ENCODE measurements around the gene ALPG. TPM values are rescaled to one million over a fixed set of nuclear protein-coding genes. Genes with fewer than 3 reads are reported as not detected.

Gene ALPG
- total RNA-seq, 1 experiment from 2014 or later, result 0.10 TPM

GRCh38 chr2:232376713-232377112 lies 29.9 kb upstream of the ALPG start:
- H3K36me3 ChIP-seq (ENCODE audit: control insufficient read depth in 1 of 2, insufficient read depth in 2 of 2, low read length in 2 of 2), result no peaks in the 10 kb centered on the region
- ChIA-PET RAD21 (ENCODE audit: low non-redundant PET in 1 of 2, low total read pairs in 2 of 2, uncharacterized antibody in 2 of 2, unreplicated experiment in 2 of 2) (no interaction called here), POLR2A (no interaction called here), CTCF (no interaction called here)
- TF ChIP-seq FOSL1 (IDR thresholded peaks at IDR 0.05; ENCODE audit: low read depth) (no peak), REST (IDR thresholded peaks at IDR 0.05; ENCODE audit: low read depth) (no peak), RAD21 (IDR thresholded peaks at IDR 0.05; ENCODE audit: low read depth) (no peak), SP1 (IDR thresholded peaks at IDR 0.05; ENCODE audit: low read depth) (no peak), CEBPB (IDR thresholded peaks at IDR 0.05; ENCODE audit: low read depth) (no peak), EZH2phosphoT487 (IDR thresholded peaks at IDR 0.05; ENCODE audit: borderline replicate concordance) (no peak), ZBTB33 (IDR thresholded peaks at IDR 0.05; ENCODE audit: extremely low read depth, insufficient replicate concordance, low read length) (no peak), SIN3A (IDR thresholded peaks at IDR 0.05; ENCODE audit: low read depth) (no peak), CBX3 (IDR thresholded peaks at IDR 0.05; ENCODE audit: low read depth) (no peak), POLR2AphosphoS5 (IDR thresholded peaks at IDR 0.05; ENCODE audit: low read depth, low read length) (no peak), JUND (IDR thresholded peaks at IDR 0.05) (no peak), POLR2A (IDR thresholded peaks at IDR 0.05; ENCODE audit: borderline replicate concordance, extremely low read depth, insufficient read depth, insufficient read length) (no peak)
- no peak overlapping the region for H3K27ac ChIP-seq (ENCODE audit: low read depth, low read length)
- no peaks in the 10 kb centered on the region for H3K79me2 ChIP-seq (ENCODE audit: insufficient read depth, low read length)
- H3K27me3 ChIP-seq (ENCODE audit: insufficient read depth, low read length), result no peaks in the 10 kb centered on the region
- H3K4me3 ChIP-seq (replicated peaks in 1 of 2; ENCODE audit: low read depth in 1 of 2, low read length in 2 of 2), result no peak overlapping the region
- H3K9me2 ChIP-seq (ENCODE audit: insufficient read depth), result no peaks in the 10 kb centered on the region
- peaks cover 3 to 10% of the 10 kb centered on the region in 2 experiments; a peak in 3 of 4 replicates for H3K4me1 ChIP-seq (ENCODE audit: control insufficient read depth in 1 of 2, insufficient read depth in 2 of 2, low read length in 2 of 2)
- no peaks in the 10 kb centered on the region for H4K20me1 ChIP-seq (ENCODE audit: insufficient read depth)
- no peak overlapping the region for H3K4me2 ChIP-seq (ENCODE audit: low read length)
- no peak overlapping the region for H2AFZ ChIP-seq (ENCODE audit: low read depth, low read length, poor library complexity, severe bottlenecking)
- no peak for ATAC-seq
- intact Hi-C loops (cut with micrococcal nuclease), result no loop called here
- no peak for DNase-seq (ENCODE audit: low read depth, low spot score)
- H3K9me3 ChIP-seq (ENCODE audit: control insufficient read depth in 1 of 2, insufficient read depth in 1 of 2, low read depth in 1 of 2, low read length in 2 of 2), result no peaks in the 10 kb centered on the region
- BruUV-seq (replicated peaks), result no TSS peak
- no peak overlapping the region for H3K9ac ChIP-seq (ENCODE audit: low read length)

All from HCT116 (cell line).